T-helper 17 cell (primary cell): Measurements from ENCODE around the gene NSUN4. TPM values are rescaled to one million over a fixed set of nuclear protein-coding genes. Genes with fewer than 3 reads are reported as not detected.
"Not testable (repeated sequence)": the region's sequence is repeated elsewhere in the genome, so short reads cannot be mapped to it uniquely, and the experiment has no call there.

Experiments used
- ATAC-seq: fragments of 150-1000 bp; cut with Tn5 transposase; 2 replicates; pipeline ENCODE4 v1.10.0; 2021; ENCODE audit warnings: mild to moderate bottlenecking, moderate library complexity
- DNase-seq, 3 donors: peaks; one replicate each; pipeline versions ENCODE4 v3.0.0 to v3.0.0-alpha.2; 2020 to 2021
- H3K9me3 ChIP-seq: one replicate; pipeline ENCODE4 v1.7.0; 2013; ENCODE audit warnings: low read length, mild to moderate bottlenecking; ENCODE audit not compliant: control insufficient read depth, poor library complexity, severe bottlenecking
- H3K27ac Mint-ChIP-seq: one replicate; pipeline ENCODE4 v1.8.0; 2022; ENCODE audit warnings: mild to moderate bottlenecking, moderate library complexity, mixed read lengths
- H3K27me3 Mint-ChIP-seq: one replicate; pipeline ENCODE4 v1.8.0; 2022; ENCODE audit warnings: mixed read lengths
- H3K36me3 Mint-ChIP-seq: one replicate; pipeline ENCODE4 v1.8.0; 2022; ENCODE audit warnings: low read depth, mixed read lengths
- H3K4me1 Mint-ChIP-seq: one replicate; pipeline ENCODE4 v1.8.0; 2022; ENCODE audit warnings: mild to moderate bottlenecking, mixed read lengths
- H3K4me3 Mint-ChIP-seq: one replicate; pipeline ENCODE4 v1.8.0; 2022; ENCODE audit warnings: mild to moderate bottlenecking, moderate library complexity, mixed read lengths
- total RNA-seq, 4 donors: library from RNA in 2 of 4; stranded (reverse) in 2 of 4; gene quantifications; one replicate each; pipeline ENCODE4 v1.2.3 and lab custom pipeline; 2022 to 2026

The NSUN4 gene
- total RNA-seq, 2 donors from 2014 or later: 30.5 to 40.0 TPM

DNA sequence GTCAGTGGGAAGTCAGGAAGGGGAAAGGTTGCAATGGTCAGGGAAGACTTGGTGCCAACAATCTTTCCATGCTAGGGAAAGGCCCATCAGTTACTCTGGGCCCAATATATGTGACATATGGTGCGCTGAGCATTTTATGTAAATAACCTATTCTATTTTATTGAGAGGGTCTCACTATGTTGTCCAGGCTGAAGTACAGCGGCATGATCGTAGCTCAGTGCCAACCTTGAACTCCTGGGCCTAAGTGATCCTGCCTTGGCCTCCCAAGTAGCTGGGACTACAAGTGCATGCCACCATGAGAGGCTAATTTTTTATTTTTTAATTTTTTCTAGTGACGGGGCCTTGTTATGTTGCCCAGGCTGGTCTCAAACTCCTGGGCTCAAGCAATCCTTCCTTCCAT, 30.3 kb upstream of the NSUN4 start:
- Mint-ChIP-seq H3K27me3 (no peaks in the 10 kb centered on the region), H3K4me3 (no peak overlapping the region), H3K27ac (no peak overlapping the region), H3K36me3 (peaks cover 6% of the 10 kb centered on the region), H3K4me1 (peaks cover 12% of the 10 kb centered on the region)
- DNase-seq (no peak), ATAC-seq (no peak)
- no peaks in the 10 kb centered on the region for H3K9me3 ChIP-seq

DNA sequence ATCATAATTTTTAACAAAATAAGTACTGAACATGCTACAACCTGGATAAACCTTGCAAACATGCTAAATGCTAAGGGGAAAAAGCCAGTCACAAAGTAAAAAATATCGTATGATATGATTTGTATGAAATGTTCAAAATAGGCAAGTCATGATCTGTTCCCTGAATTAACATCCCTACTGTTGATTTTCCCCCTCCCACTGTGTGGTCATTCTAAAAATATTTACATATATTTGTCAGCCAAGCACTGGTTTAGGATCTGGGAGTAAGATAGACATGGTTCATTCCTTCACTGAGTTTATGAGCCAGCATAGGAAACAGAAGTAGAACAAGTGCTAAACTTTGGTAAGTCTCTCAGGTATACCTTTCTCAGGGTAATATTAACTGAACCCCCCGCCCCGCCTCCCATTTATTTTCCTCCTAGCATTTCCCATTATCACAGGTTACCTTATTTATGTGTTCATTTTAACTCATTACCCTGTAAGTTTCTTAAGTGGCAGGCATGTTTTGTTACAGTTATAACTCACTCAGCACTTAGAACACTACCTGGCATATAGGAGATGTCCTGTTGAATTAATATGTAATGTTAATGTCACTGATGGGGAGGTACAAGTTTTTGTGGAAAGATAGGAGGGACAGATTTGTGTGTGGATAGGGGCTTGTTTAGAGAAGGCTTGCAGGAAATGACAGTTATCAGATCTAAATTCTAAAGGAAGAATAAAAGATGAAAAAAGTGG, 24.8 kb upstream of the NSUN4 start:
- Mint-ChIP-seq H3K27ac (no peak overlapping the region), H3K27me3 (no peaks in the 10 kb centered on the region), H3K4me3 (no peak overlapping the region), H3K4me1 (no peaks in the 10 kb centered on the region), H3K36me3 (peaks cover 6% of the 10 kb centered on the region)
- no peak for ATAC-seq
- H3K9me3 ChIP-seq: no peaks in the 10 kb centered on the region
- DNase-seq: no peak

DNA sequence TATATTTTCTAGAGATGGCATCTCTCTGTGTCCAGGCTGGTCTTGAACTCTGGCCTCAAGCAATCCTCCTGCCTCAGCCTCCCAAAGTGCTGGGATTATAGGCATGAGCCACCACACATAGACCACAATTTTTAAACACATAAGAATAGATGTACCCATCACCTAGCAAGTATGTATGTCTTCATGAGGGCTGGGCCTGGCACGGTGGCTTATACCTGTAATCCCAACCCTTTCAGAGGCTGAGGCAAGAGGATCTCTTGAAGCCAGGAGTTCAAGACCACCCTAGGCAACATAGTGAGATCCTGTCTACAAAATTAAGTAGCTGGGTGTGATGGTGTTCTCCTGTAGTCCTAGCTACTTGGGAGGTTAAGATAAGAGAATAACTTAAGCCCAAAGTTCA, 23.3 kb upstream of the NSUN4 start:
- no peaks in the 10 kb centered on the region for H3K27me3 Mint-ChIP-seq
- no peaks in the 10 kb centered on the region for H3K4me1 Mint-ChIP-seq
- no peak for DNase-seq
- peaks cover 6% of the 10 kb centered on the region for H3K36me3 Mint-ChIP-seq
- H3K27ac Mint-ChIP-seq: no peak overlapping the region
- H3K9me3 ChIP-seq: no peaks in the 10 kb centered on the region
- no peak for ATAC-seq
- H3K4me3 Mint-ChIP-seq: no peak overlapping the region

DNA sequence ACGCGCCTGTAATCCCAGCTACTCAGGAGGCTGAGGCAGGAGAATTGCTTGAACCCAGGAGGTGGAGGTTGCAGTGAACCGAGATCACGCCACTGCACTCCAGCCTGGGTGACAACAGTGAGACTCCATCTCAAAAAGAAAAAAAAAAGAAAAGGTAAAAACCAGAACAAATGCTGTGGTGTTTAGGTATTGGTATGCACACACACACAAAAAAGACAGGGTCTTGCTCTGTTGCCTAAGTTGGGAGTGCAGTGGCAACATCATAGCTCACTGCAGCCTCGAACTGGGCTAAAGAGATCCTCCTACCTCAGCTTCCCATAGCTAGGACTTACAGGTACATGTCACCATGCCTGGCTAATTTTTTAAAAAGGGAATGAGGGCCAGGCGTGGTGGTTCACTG, 21.3 kb upstream of the NSUN4 start:
- H3K36me3 Mint-ChIP-seq, H3K27ac Mint-ChIP-seq, ATAC-seq, H3K27me3 Mint-ChIP-seq, H3K9me3 ChIP-seq, DNase-seq, H3K4me1 Mint-ChIP-seq: not testable (repeated sequence)
- H3K4me3 Mint-ChIP-seq: peak overlapping the region; percentile 25

DNA sequence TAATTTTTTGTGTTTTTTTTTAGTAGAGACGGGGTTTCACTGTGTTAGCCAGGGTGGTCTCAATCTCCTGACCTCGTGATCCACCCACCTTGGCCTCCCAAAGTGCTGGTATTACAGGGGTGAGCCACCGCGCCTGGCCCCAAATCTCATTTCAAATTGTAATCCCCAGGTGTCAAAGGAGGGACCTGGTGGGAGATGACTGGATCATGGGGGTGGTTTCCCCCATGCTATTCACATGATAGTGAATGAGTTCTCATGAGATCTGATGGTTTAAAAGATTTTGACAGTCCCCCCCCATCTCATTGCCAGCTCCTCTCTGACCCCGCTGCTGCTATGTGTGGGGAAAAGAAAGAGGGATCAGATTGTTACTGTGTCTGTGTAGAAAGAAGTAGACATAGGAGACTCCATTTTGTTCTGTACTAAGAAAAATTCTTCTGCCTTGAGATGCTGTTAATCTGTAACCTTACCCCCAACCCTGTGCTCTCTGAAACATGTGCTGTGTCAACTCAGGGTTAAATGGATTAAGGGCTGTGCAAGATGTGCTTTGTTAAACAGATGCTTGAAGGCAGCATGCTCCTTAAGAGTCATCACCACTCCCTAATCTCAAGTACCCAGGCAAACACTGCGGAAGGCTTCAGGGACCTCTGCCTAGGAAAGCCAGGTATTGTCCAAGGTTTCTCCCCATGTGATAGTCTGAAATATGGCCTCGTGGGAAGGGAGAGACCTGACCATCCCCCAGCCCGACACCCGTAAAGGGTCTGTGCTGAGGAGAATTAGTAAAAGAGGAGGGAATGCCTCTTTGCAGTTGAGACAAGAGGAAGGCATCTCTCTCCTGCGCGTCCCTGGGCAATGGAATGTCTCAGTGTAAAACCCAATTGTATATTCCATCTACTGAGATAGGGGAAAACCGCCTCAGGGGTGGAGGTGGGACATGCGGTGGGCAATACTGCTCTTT, 20.4 kb upstream of the NSUN4 start:
- not testable (repeated sequence) for H3K9me3 ChIP-seq, ATAC-seq, DNase-seq, H3K4me3 Mint-ChIP-seq, H3K27ac Mint-ChIP-seq, H3K27me3 Mint-ChIP-seq, H3K4me1 Mint-ChIP-seq, H3K36me3 Mint-ChIP-seq

DNA sequence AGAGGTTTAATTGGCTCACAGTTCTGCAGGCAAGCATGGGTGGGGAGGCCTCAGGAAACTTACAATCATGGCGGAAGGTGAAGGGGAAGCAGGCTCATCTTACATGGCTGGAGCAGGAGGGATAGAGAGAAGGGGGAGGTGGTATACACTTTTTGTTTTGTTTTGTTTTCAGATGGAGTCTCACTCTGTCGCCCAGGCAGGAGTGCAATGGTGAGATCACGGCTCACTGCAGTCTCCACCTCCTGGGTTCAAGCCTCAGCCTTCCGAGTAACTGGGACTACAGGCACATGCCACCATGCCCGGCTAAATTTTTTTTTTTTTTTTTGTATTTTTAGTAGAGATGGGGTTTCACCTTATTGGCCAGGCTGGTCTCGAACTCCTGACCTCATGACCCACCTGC, 18.4 kb upstream of the NSUN4 start:
- not testable (repeated sequence) for ATAC-seq, H3K9me3 ChIP-seq, H3K36me3 Mint-ChIP-seq, H3K4me1 Mint-ChIP-seq, H3K27me3 Mint-ChIP-seq, H3K4me3 Mint-ChIP-seq, H3K27ac Mint-ChIP-seq, DNase-seq

DNA sequence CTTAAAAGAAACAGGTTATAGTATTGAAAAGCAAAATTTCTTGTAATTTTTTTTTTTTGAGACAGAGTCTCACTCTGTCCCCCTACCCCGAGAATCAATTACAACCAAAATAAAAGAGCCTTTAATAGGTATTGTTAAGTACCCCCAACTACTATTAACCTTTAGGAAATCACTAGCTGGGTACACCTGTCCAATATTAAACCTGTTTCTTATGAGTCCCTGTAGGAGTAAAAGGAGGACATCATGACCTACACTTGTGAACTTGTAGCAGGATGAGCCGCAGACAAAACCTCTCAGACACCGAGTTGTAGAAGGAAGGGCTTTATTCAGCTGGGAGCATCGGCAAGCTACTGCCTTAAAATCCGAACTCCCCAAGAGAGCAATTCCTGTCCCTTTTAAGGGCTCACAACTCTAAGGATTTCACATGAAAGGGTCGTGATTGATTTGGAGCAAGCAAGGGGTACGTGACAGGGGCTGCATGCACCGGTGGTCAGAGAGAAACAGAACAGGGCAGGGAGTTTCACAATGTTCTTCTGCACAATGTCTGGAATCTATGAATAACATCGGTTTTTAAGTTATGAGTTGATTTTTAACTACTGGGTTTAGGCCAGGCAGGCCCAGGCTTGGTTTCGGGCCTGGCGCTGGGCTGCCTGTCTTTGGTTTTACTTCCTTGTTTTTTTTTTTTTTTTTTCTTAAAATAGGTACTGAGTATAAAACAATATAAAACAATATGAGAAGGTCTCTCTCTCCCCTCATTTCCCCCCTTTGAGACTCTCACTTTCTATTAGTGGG, 15.1 kb upstream of the NSUN4 start:
- H3K36me3 Mint-ChIP-seq, H3K27me3 Mint-ChIP-seq, H3K4me1 Mint-ChIP-seq: not testable (repeated sequence)

DNA sequence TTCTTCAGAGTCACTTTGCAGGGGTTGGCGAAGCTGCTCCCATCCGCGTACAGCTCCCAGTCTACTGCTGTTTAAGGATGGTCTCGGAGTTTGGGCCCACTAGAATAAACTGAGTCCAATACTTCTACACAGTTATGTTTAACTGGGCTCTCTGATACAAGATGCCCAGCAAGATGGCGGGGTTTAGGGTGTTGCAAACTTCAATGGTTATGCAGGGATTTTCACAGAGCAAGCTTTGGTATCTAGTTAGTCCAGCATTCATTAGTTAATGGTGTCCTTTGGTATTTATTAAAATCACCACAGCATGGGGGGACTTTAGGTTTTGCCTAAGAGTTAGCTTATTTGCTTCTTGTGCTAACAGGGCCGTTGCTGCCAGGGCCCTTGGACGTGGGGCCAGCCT, 12.4 kb upstream of the NSUN4 start:
- H3K4me3 Mint-ChIP-seq, H3K4me1 Mint-ChIP-seq, H3K9me3 ChIP-seq, DNase-seq, H3K27ac Mint-ChIP-seq, ATAC-seq, H3K27me3 Mint-ChIP-seq, H3K36me3 Mint-ChIP-seq: not testable (repeated sequence)

More for the DNA sequence above, 15.1 kb upstream of the NSUN4 start:
- DNase-seq, H3K9me3 ChIP-seq, ATAC-seq, H3K27ac Mint-ChIP-seq, H3K4me3 Mint-ChIP-seq: not testable (repeated sequence)

DNA sequence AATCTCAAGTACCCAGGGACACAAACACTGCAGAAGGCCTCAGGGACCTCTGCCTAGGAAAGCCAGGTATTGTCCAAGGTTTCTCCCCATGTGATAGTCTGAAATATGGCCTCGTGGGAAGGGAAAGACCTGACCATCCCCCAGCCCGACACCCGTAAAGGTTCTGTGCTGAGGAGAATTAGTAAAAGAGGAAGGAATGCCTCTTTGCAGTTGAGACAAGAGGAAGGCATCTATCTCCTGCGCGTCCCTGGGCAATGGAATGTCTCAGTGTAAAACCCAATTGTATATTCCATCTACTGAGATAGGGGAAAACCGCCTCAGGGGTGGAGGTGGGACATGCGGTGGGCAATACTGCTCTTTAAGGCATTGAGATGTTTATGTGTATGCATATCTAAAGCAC, 10.8 kb upstream of the NSUN4 start:
- not testable (repeated sequence) for ATAC-seq, H3K27me3 Mint-ChIP-seq, H3K4me3 Mint-ChIP-seq, H3K27ac Mint-ChIP-seq, H3K9me3 ChIP-seq, H3K4me1 Mint-ChIP-seq, H3K36me3 Mint-ChIP-seq, DNase-seq

DNA sequence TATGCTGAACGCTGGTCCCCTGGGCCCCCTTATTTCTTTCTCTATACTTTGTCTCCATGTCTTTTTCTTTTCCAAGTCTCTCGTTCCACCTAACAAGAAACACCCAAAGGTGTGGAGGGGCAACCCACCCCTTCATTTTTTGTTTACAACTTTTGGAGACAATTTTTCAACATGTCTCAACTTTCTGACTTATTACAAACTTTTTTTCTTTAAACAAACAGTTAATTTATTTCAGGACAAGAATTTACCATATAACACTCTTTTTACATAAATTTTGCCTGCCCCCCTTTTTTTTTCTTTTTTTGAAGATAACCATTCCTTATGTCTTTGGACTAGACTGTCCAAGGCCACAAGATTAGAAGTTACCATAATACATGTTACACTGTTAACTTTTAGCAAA, 10.2 kb upstream of the NSUN4 start:
- H3K9me3 ChIP-seq, H3K4me1 Mint-ChIP-seq, H3K27ac Mint-ChIP-seq, ATAC-seq, H3K27me3 Mint-ChIP-seq, H3K36me3 Mint-ChIP-seq, H3K4me3 Mint-ChIP-seq, DNase-seq: not testable (repeated sequence)

DNA sequence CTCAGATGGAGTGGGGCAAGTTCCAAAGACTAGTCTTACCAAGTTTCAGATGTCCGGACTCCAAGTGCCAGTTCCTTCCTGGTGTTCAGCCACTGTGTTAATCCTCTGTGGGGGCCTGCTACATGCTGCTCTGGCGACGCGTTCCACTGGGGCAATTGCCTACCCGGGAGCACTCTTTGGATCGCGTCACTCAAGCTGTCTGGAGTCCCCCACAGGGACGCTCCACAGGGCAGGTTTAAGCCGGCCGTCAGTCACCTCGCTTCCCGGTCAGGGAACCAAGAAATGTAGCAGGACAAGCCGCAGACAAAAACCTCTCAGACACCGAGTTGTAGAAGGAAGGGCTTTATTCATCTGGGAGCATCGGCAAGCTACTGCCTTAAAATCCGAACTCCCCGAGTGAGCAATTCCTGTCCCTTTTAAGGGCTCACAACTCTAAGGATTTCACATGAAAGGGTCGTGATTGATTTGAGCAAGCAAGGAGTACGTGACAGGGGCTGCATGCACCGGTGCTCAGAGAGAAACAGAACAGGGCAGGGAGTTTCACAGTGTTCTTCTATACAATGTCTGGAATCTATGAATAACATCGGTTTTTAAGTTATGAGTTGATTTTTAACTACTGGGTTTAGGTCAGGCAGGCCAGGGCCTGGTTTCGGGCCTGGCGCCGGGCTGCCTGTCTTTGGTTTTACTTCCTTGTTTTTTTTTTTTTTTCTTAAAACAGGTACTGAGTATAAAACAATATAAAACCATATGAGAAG, 8.6 kb upstream of the NSUN4 start:
- H3K27me3 Mint-ChIP-seq, DNase-seq, ATAC-seq, H3K27ac Mint-ChIP-seq, H3K9me3 ChIP-seq, H3K4me1 Mint-ChIP-seq, H3K4me3 Mint-ChIP-seq, H3K36me3 Mint-ChIP-seq: not testable (repeated sequence)

DNA sequence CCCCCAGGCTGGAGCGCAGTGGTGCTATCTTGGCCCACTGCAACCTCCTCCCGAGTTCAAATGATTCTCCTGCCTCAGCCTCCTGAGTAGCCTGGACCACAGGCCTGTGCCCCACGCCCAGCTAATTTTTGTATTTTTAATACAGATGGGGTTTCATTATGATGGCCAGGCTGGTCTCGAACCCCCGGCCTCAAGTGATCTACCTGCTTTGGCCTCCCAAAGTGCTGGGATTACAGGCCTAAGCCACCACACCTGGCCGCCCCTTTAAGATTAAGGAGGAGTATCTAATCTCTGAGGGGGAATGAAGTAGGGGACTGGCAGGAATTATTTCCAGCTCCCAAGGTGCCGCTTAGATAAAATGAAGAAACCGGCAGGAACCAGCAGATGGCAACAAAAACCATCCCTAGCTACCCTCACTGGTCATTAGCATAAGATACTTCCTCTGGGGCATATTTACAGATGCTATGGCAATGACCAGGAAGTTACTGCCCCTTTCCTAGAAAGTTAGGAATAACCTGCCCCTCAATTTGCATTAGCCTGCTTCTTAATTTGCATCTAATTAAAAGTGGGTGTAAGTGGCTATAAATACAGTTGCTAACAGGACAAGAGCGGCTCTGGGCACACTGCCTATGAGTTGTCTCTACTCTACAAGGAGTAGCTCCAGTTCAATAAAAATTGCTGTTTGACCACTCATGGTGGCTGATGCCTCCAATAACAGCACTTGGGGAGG, 7.1 kb upstream of the NSUN4 start:
- no peaks in the 10 kb centered on the region for H3K36me3 Mint-ChIP-seq
- DNase-seq (no peak), ATAC-seq (no peak)
- no peaks in the 10 kb centered on the region for H3K9me3 ChIP-seq
- no peaks in the 10 kb centered on the region for H3K27me3 Mint-ChIP-seq
- H3K4me1 Mint-ChIP-seq: no peaks in the 10 kb centered on the region
- H3K4me3 Mint-ChIP-seq: no peak overlapping the region
- no peak overlapping the region for H3K27ac Mint-ChIP-seq
